Small intestine (tissue), 7 donors: ENCODE results near the gene MICU1. TPM values are rescaled to one million over a fixed set of nuclear protein-coding genes. Genes with fewer than 3 reads are reported as not detected.
"Not testable (repeated sequence)": the region's sequence is repeated elsewhere in the genome, so short reads cannot be mapped to it uniquely, and the experiment has no call there.

Experiments used
- DNase-seq, 2 donors: peaks; one replicate each; pipeline versions ENCODE4 v3.0.0 to v3.0.0-alpha.2; 2013
- FAIRE-seq: peaks from 2 replicates; lab custom pipeline; 2012; peaks lifted over from hg19 to GRCh38; lab: Jason Lieb, UNC
- H3K27ac ChIP-seq, 3 donors: one replicate each; pipeline ENCODE4 v1.5.1; 2013; ENCODE audit warnings: low read length in 2 of 3, mild to moderate bottlenecking in 2 of 3, control low read depth in 1 of 3, inconsistent platforms in 1 of 3, low read depth in 1 of 3, moderate library complexity in 1 of 3
- H3K27me3 ChIP-seq, 3 donors: one replicate each; pipeline ENCODE4 v1.6.1; 2013; ENCODE audit warnings: low read length in 3 of 3, inconsistent platforms in 1 of 3; ENCODE audit not compliant: control insufficient read depth in 3 of 3, insufficient read depth in 3 of 3
- H3K36me3 ChIP-seq, 3 donors: one replicate each; pipeline ENCODE4 v1.6.1; 2013; ENCODE audit warnings: low read length in 3 of 3, inconsistent platforms in 1 of 3, low read depth in 1 of 3, mild to moderate bottlenecking in 1 of 3, moderate library complexity in 1 of 3; ENCODE audit not compliant: control insufficient read depth in 3 of 3, insufficient read depth in 2 of 3
- H3K4me1 ChIP-seq, 3 donors: one replicate each; pipeline ENCODE4 v1.6.1; 2013; ENCODE audit warnings: low read length in 2 of 3, inconsistent platforms in 1 of 3, low read depth in 1 of 3, mild to moderate bottlenecking in 1 of 3, moderate library complexity in 1 of 3; ENCODE audit not compliant: control insufficient read depth in 3 of 3, insufficient read depth in 2 of 3
- H3K4me3 ChIP-seq, 3 donors: one replicate each; pipeline ENCODE4 v1.5.1; 2013; ENCODE audit warnings: low read length in 3 of 3, control low read depth in 1 of 3, inconsistent platforms in 1 of 3, low read depth in 1 of 3, mild to moderate bottlenecking in 1 of 3, moderate library complexity in 1 of 3
- H3K9me3 ChIP-seq, 2 donors: one replicate each; pipeline ENCODE4 v1.6.1; 2013; ENCODE audit warnings: low read depth in 1 of 2, low read length in 1 of 2; ENCODE audit not compliant: control insufficient read depth in 2 of 2, insufficient read depth in 1 of 2
- WGBS, 3 donors: extraction: QIAGEN DNeasy Blood & Tissue Kit; methylation state at CpG; one replicate each; pipeline ENCODE4 v1.1.7; 2013; 5-methylcytosine and 5-hydroxymethylcytosine counted together
- polyA plus RNA-seq, 4 donors: library from polyadenylated mRNA; stranded (reverse) in 3 of 4; unstranded in 1 of 4; fragments of 200-250 nt in 3 of 4; fragments of 120-200 nt in 1 of 4; gene quantifications; one replicate each; pipeline versions ENCODE4 v1.2.1 to v1.2.3, GENCODE V29; 2013
- donor health status: healthy with polysubstance abuse.
- donor health status: control.
- donor health status: control.
- donor health status: Bipolar disorder and iron deficiency.
- donor health status: healthy.

The MICU1 gene
- polyA plus RNA-seq, 4 donors = 32.5 to 64.1 (median 45.1) TPM

- WGBS, 3 donors = 89 to 91% (median 90%) methylated on average over 1 of the region's 1 CpG
- no peak for DNase-seq
- Histone ChIP-seq H3K9me3 (no peaks in the 10 kb centered on the region), H3K4me1 (peaks cover 0 to 7% (median 0%) of the 10 kb centered on the region in 3 donors), H3K27ac (no peak overlapping the region), H3K36me3 (peaks cover 0 to 19% (median 6%) of the 10 kb centered on the region in 3 donors), H3K4me3 (no peak overlapping the region), H3K27me3 (no peaks in the 10 kb centered on the region)
- no peak for FAIRE-seq
Observed at GRCh38 chr10:72389014-72389413, 236.9 kb downstream of the MICU1 start.

- no peak overlapping the region for H3K27ac ChIP-seq
- peaks cover 0 to 13% (median 6%) of the 10 kb centered on the region in 3 donors for H3K36me3 ChIP-seq
- H3K4me3 ChIP-seq = no peak overlapping the region
- H3K4me1 ChIP-seq = peaks cover 0 to 7% (median 0%) of the 10 kb centered on the region in 3 donors
- no peak for DNase-seq
- no peak for FAIRE-seq
- WGBS, 3 donors = 91 to 96% (median 95%) methylated on average over 5 of the region's 5 CpGs
- H3K27me3 ChIP-seq = no peaks in the 10 kb centered on the region
- H3K9me3 ChIP-seq = no peaks in the 10 kb centered on the region
Observed at GRCh38 chr10:72388062-72388461, 237.8 kb downstream of the MICU1 start.

- Histone ChIP-seq H3K36me3 (peaks cover 0 to 10% (median 4%) of the 10 kb centered on the region in 3 donors), H3K27me3 (no peaks in the 10 kb centered on the region), H3K4me1 (peaks cover 0 to 7% (median 0%) of the 10 kb centered on the region in 3 donors), H3K9me3 (no peaks in the 10 kb centered on the region), H3K27ac (no peak overlapping the region), H3K4me3 (no peak overlapping the region)
- WGBS, 3 donors = 49 to 81% (median 78%) methylated on average over 3 of the region's 3 CpGs
- FAIRE-seq (no peak), DNase-seq (no peak)
Observed at GRCh38 chr10:72386916-72387586, 238.8 kb downstream of the MICU1 start.

GRCh38 chr10:72385724-72386123 is 240.2 kb downstream of the MICU1 start:
- FAIRE-seq (no peak), DNase-seq (no peak)
- H3K4me1 ChIP-seq = peaks cover 0 to 7% (median 0%) of the 10 kb centered on the region in 3 donors
- H3K36me3 ChIP-seq = peaks cover 0 to 6% (median 4%) of the 10 kb centered on the region in 3 donors
- no peak overlapping the region for H3K4me3 ChIP-seq
- WGBS, 3 donors = 92 to 96% (median 95%) methylated on average over 4 of the region's 4 CpGs
- H3K9me3 ChIP-seq = no peaks in the 10 kb centered on the region
- no peaks in the 10 kb centered on the region for H3K27me3 ChIP-seq
- no peak overlapping the region for H3K27ac ChIP-seq

- H3K4me1 ChIP-seq = not testable (repeated sequence)
Observed at GRCh38 chr10:72384982-72385381, 240.9 kb downstream of the MICU1 start.

GRCh38 chr10:72379776-72380175 is 246.1 kb downstream of the MICU1 start:
- peaks cover 0 to 21% (median 0%) of the 10 kb centered on the region in 3 donors for H3K36me3 ChIP-seq
- 75 to 86% (median 77%) methylated on average over 2 of the region's 2 CpGs for WGBS, 3 donors
- H3K27ac ChIP-seq = no peak overlapping the region
- no peaks in the 10 kb centered on the region for H3K27me3 ChIP-seq
- DNase-seq (no peak), FAIRE-seq (no peak)
- H3K9me3 ChIP-seq = no peaks in the 10 kb centered on the region
- no peak overlapping the region for H3K4me3 ChIP-seq
- no peaks in the 10 kb centered on the region for H3K4me1 ChIP-seq

More at GRCh38 chr10:72384982-72385381, 240.9 kb downstream of the MICU1 start:
- not testable (repeated sequence) for H3K36me3 ChIP-seq, H3K9me3 ChIP-seq, H3K27me3 ChIP-seq, DNase-seq, FAIRE-seq, H3K4me3 ChIP-seq, H3K27ac ChIP-seq
- WGBS, 3 donors = 75 to 78% (median 78%) methylated on average over 7 of the region's 7 CpGs

GRCh38 chr10:72379062-72379461 is 246.8 kb downstream of the MICU1 start:
- no peaks in the 10 kb centered on the region for H3K4me1 ChIP-seq
- H3K4me3 ChIP-seq = no peak overlapping the region
- no peak overlapping the region for H3K27ac ChIP-seq
- no peaks in the 10 kb centered on the region for H3K27me3 ChIP-seq
- H3K9me3 ChIP-seq = no peaks in the 10 kb centered on the region
- DNase-seq (no peak), FAIRE-seq (no peak)
- H3K36me3 ChIP-seq = peaks cover 0 to 23% (median 0%) of the 10 kb centered on the region in 3 donors
- WGBS, 3 donors = 93 to 97% (median 97%) methylated on average over 2 of the region's 2 CpGs

GRCh38 chr10:72375585-72375984 is 250.3 kb downstream of the MICU1 start:
- FAIRE-seq (no peak), DNase-seq (peak; percentile 9 to 16)
- peaks cover 0 to 49% (median 0%) of the 10 kb centered on the region in 3 donors for H3K36me3 ChIP-seq
- H3K27me3 ChIP-seq = no peaks in the 10 kb centered on the region
- WGBS, 3 donors = 66 to 78% (median 73%) methylated on average over 5 of the region's 5 CpGs
- H3K9me3 ChIP-seq = no peaks in the 10 kb centered on the region
- H3K27ac ChIP-seq = no peak overlapping the region
- H3K4me3 ChIP-seq = no peak overlapping the region
- no peaks in the 10 kb centered on the region for H3K4me1 ChIP-seq
